IMR-90 (cell line): ENCODE measurements around the gene NUP88. TPM values are rescaled to one million over a fixed set of nuclear protein-coding genes. Genes with fewer than 3 reads are reported as not detected.

Experiments used
- ATAC-seq: fragments of 200-7000 bp; cut with Tn5 transposase; 2 replicates; pipeline ENCODE4 v1.9.1; 2020; ENCODE audit warnings: low read depth, mild to moderate bottlenecking, moderate library complexity
- BruUV-seq: library from RNA; stranded (reverse); fragments of 400-500 nt; replicated peaks from 2 replicates; lab custom pipeline; 2021; lab: Mats Ljungman, UMichigan
- CTCF ChIA-PET: fragments of 300-600 bp; formaldehyde crosslinking; extraction: SDS; loops from one replicate; lab custom pipeline; 2021; ENCODE audit warnings: antibody characterized with exemption; lab: Yijun Ruan, JAX
- POLR2A ChIA-PET: fragments of 300-600 bp; sonication (Branson Sonifier 250); formaldehyde crosslinking; loops from one replicate; lab custom pipeline; 2022; ENCODE audit warnings: antibody characterized with exemption; ENCODE audit not compliant: unreplicated experiment; lab: Charles Lee
- DNase-seq: peaks from one replicate; pipeline ENCODE4 v3.0.0; 2013
- H2AFZ ChIP-seq: replicated peaks from 2 replicates; pipeline ENCODE3; 2013; ENCODE audit warnings: low read length, mild to moderate bottlenecking; ENCODE audit not compliant: poor library complexity
- H2AK5ac ChIP-seq: 2 replicates; pipeline ENCODE4 v1.6.1; 2013; ENCODE audit warnings: low read depth, low read length, inconsistent platforms
- H2AK9ac ChIP-seq: replicated peaks from 2 replicates; pipeline ENCODE3; 2013; ENCODE audit warnings: mild to moderate bottlenecking, low read depth, low read length, moderate library complexity; ENCODE audit not compliant: poor library complexity
- H2BK120ac ChIP-seq: 2 replicates; pipeline ENCODE4 v1.6.1; 2013; ENCODE audit warnings: low read depth, low read length, inconsistent platforms
- H2BK15ac ChIP-seq: 3 replicates; pipeline ENCODE4 v1.6.1; 2013; ENCODE audit warnings: low read depth, low read length, inconsistent platforms
- H2BK20ac ChIP-seq: 2 replicates; pipeline ENCODE4 v1.6.1; 2013; ENCODE audit warnings: low read depth, mild to moderate bottlenecking, inconsistent platforms, low read length, moderate library complexity
- H2BK5ac ChIP-seq: 2 replicates; pipeline ENCODE4 v1.6.1; 2013; ENCODE audit warnings: mild to moderate bottlenecking, low read depth, low read length, inconsistent platforms; ENCODE audit not compliant: poor library complexity, severe bottlenecking
- H3K14ac ChIP-seq: replicated peaks from 2 replicates; pipeline ENCODE4 v1.6.1; 2013; ENCODE audit warnings: low read depth, low read length, inconsistent platforms
- H3K18ac ChIP-seq: 2 replicates; pipeline ENCODE4 v1.6.1; 2013; ENCODE audit warnings: low read depth, low read length, control low read depth
- H3K23ac ChIP-seq: 2 replicates; pipeline ENCODE4 v1.6.1; 2013; ENCODE audit warnings: low read depth, low read length, inconsistent platforms
- H3K27ac ChIP-seq: 2 replicates; pipeline ENCODE4 v1.5.1; 2013; ENCODE audit warnings: mild to moderate bottlenecking, control low read depth, low read length; ENCODE audit not compliant: insufficient read depth
- H3K27me3 ChIP-seq: 2 replicates; pipeline ENCODE4 v1.6.1; 2013; ENCODE audit warnings: low read length; ENCODE audit not compliant: control insufficient read depth, insufficient read depth
- H3K36me3 ChIP-seq: 2 replicates; pipeline ENCODE4 v1.6.1; 2013; ENCODE audit warnings: low read length, mixed read lengths; ENCODE audit not compliant: control insufficient read depth, insufficient read depth
- H3K4ac ChIP-seq: 2 replicates; pipeline ENCODE4 v1.6.1; 2013; ENCODE audit warnings: low read depth, low read length, inconsistent platforms
- H3K4me1 ChIP-seq: 2 replicates; pipeline ENCODE4 v1.6.1; 2013; ENCODE audit warnings: low read length, mixed read lengths; ENCODE audit not compliant: control insufficient read depth, insufficient read depth
- H3K4me2 ChIP-seq: 2 replicates; pipeline ENCODE4 v1.6.1; 2013; ENCODE audit warnings: low read depth, mild to moderate bottlenecking, control low read depth, low read length, moderate library complexity
- H3K4me3 ChIP-seq: 2 replicates; pipeline ENCODE4 v1.5.1; 2013; ENCODE audit warnings: low read depth, mild to moderate bottlenecking, control low read depth, low read length, moderate library complexity; ENCODE audit not compliant: insufficient read depth
- H3K56ac ChIP-seq: 2 replicates; pipeline ENCODE4 v1.6.1; 2013; ENCODE audit warnings: low read length, inconsistent platforms; ENCODE audit not compliant: insufficient read depth; ENCODE audit errors: extremely low read depth
- H3K79me1 ChIP-seq, 2 experiments: 2 replicates each; pipeline ENCODE4 v1.6.1; 2013; ENCODE audit warnings: low read length in 2 of 2, inconsistent platforms in 1 of 2, low read depth in 1 of 2
- H3K9ac ChIP-seq: 2 replicates; pipeline ENCODE4 v1.6.1; 2013; ENCODE audit warnings: low read depth, low read length, control low read depth
- H3K9me1 ChIP-seq: 2 replicates; pipeline ENCODE4 v1.6.1; 2013; ENCODE audit warnings: low read length, inconsistent platforms; ENCODE audit not compliant: insufficient read depth
- H3K9me3 ChIP-seq: 2 replicates; pipeline ENCODE4 v1.6.1; 2013; ENCODE audit warnings: low read length; ENCODE audit not compliant: control insufficient read depth, insufficient read depth
- H4K20me1 ChIP-seq: 2 replicates; pipeline ENCODE4 v1.6.1; 2013; ENCODE audit warnings: low read length, inconsistent platforms; ENCODE audit not compliant: insufficient read depth
- H4K5ac ChIP-seq: 2 replicates; pipeline ENCODE4 v1.6.1; 2013; ENCODE audit warnings: mild to moderate bottlenecking, low read depth, low read length, control low read depth
- H4K8ac ChIP-seq, 2 experiments: 2 replicates each; pipeline ENCODE4 v1.6.1; 2013; ENCODE audit warnings: low read depth in 2 of 2, low read length in 2 of 2, control low read depth in 1 of 2, inconsistent platforms in 1 of 2
- H4K91ac ChIP-seq: 2 replicates; pipeline ENCODE4 v1.6.1; 2013; ENCODE audit warnings: low read depth, low read length, inconsistent platforms; ENCODE audit not compliant: insufficient read depth
- MXI1 ChIP-seq: IDR thresholded peaks from 2 replicates; pipeline ENCODE4 v1.6.1; 2012; ENCODE audit warnings: low read depth, mild to moderate bottlenecking, low read length, moderate library complexity, borderline replicate concordance
- RAD21 ChIP-seq: IDR thresholded peaks from 2 replicates; pipeline ENCODE4 v1.6.1; 2012; ENCODE audit warnings: low read length, improper control_type of control experiment
- WGBS, 2 experiments: methylation state at CpG; one replicate each; pipeline versions ENCODE4 v1.1.5 to v1.1.7; 2013; ENCODE audit warnings: missing lambda C conversion rate in 2 of 2; ENCODE audit not compliant: insufficient read length in 1 of 2; ENCODE audit errors: extremely low coverage in 2 of 2; 5-methylcytosine and 5-hydroxymethylcytosine counted together
- dilution Hi-C: fragments of 300-500 bp; cut with HindIII; formaldehyde crosslinking; loops from one replicate; pipeline ENCODE4 v1.14.3; 2018; ENCODE audit warnings: low sequenced_read_pairs; ENCODE audit not compliant: unreplicated experiment
- in situ Hi-C: fragments of 300-500 bp; cut with MboI; formaldehyde crosslinking; loops from 3 replicates; pipeline ENCODE4 v1.14.3; 2019; ENCODE audit warnings: low sequenced_read_pairs, inconsistent platforms, mixed read lengths
- intact Hi-C: fragments of 100-400 bp; cut with micrococcal nuclease; formaldehyde crosslinking; loops from 2 replicates; pipeline ENCODE4 v1.10.0; 2022
- polyA plus RNA-seq, 3 experiments: library from polyadenylated mRNA; depleted of rRNA; stranded (reverse); fragments of >200 nt; gene quantifications; 2 replicates each; pipeline ENCODE4 v1.2.3, GENCODE V29; 2012; ENCODE audit warnings: low replicate concordance in 1 of 3
- total RNA-seq: library from RNA; depleted of rRNA; stranded (reverse); fragments of >200 nt; gene quantifications from 2 replicates; pipeline ENCODE4 v1.2.3, GENCODE V29; 2012

The NUP88 gene
- total and polyA plus RNA-seq, 2 of the 4 experiments (the other 2 are of a cell fraction): 57.0 to 83.7 TPM

DNA sequence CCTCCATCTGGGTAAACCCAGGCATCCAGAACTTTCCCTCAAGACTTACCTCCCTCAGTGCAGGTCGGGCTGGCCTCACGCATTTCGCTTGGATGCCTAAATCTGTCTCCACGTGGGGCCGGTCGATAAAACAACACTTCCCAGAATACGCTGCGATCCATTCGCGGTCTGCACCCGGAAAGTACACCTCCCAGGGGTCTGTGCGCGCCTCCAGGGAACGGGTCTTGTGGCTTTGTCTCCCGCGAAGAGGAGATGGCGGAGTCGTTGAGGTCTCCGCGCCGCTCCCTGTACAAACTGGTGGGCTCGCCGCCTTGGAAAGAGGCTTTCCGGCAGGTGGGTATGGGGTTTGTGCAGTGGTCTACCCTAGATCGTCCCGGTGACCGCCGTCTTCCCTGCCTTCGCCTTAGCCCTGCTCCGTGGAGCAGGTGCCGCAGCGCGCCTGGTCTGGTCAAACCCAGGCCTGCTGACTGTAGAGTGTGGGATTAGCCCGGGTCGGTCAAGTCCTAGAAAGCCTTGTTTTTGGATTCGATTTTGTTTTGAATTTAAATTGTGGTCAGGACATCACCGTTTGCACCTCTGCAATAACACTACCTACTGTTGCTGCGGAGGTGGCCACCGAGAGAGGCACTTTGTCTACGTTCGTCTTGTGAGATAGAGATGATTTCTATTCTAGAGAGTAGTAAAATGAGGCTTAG, 644 bp upstream of the NUP88 start, which contains the start of gene RPAIN:
TSS of gene RPAIN (plus strand) at position 224 of the 695 bp plus-strand sequence. CDS start at position 253, 29 bp downstream.
- Histone ChIP-seq H4K91ac (peak within 1 kb of the TSS; percentile 80), H4K8ac (peak within 1 kb of the TSS; percentile 33 to 94), H2AK9ac (peak within 1 kb of the TSS; percentile 89), H3K27ac (peak within 1 kb of the TSS; percentile 80), H3K4me1 (peaks cover 2% of the 10 kb centered on the region), H3K9me3 (no peaks in the 10 kb centered on the region), H3K27me3 (no peaks in the 10 kb centered on the region), H3K56ac (peak within 1 kb of the TSS; percentile 68), H2BK20ac (peak within 1 kb of the TSS; percentile 0; the same call in 1 of the 2 replicates), H3K9ac (peak within 1 kb of the TSS; percentile 84), H3K9me1 (0 out of 2 replicates have a peak, but pooled peaks cover 8% of the 10 kb centered on the region), H3K23ac (peak within 1 kb of the TSS; percentile 97), H3K4me3 (peak within 1 kb of the TSS; percentile 76), H3K18ac (no peak within 1 kb of the TSS), H2AFZ (peak within 1 kb of the TSS; percentile 100), H2BK15ac (no peak within 1 kb of the TSS), H3K4me2 (peak within 1 kb of the TSS; percentile 96), H2AK5ac (peak within 1 kb of the TSS; percentile 51), H4K20me1 (peaks cover 7% of the 10 kb centered on the region; the same call in 1 of the 2 replicates), H3K36me3 (peaks cover 14% of the 10 kb centered on the region), H2BK120ac (peak within 1 kb of the TSS; percentile 80), H3K14ac (peak within 1 kb of the TSS; percentile 89), H3K79me1 (peaks cover 31 to 67% of the 10 kb centered on the region in 2 experiments), H3K4ac (peak within 1 kb of the TSS; percentile 92), H2BK5ac (peak within 1 kb of the TSS; percentile 55), H4K5ac (peak within 1 kb of the TSS; percentile 51)
- in situ Hi-C loops: no loop called here
- ATAC-seq (peak; percentile 82), DNase-seq (peak; percentile 80)
- BruUV-seq: no TSS peak
- 0% methylated on average over 3 of the region's 41 CpGs; no CpG with 5 or more reads in 1 of the 2 experiments for WGBS, 2 experiments
- dilution Hi-C loops: no loop called here
- CTCF ChIA-PET: interaction anchor here (1.3 kb wide), 1 partner anchor 19 kb away, joined by 5 read pairs; the partner anchor contains the start of gene C1QBP
- POLR2A ChIA-PET: no interaction called here
- TF ChIP-seq MXI1: peak; percentile 94
- no peak for TF ChIP-seq RAD21
- intact Hi-C loops: loop anchor here (1.0 to 10.0 kb wide), 2 partner anchors 135 to 171 kb away; partner anchors contain the start of gene RABEP1
